SK-N-MC (cell line): ENCODE measurements around the gene NTN3.

ENCODE experiments used
- EZH2 ChIP-seq: fragments of 200-600 bp; sonication (generic); IDR thresholded peaks from one replicate; pipeline ENCODE4 v1.6.1; 2017; ENCODE audit warnings: antibody characterized with exemption
- POLR2AphosphoS5 ChIP-seq: IDR thresholded peaks from 2 replicates; pipeline ENCODE4 v1.6.1; 2012; ENCODE audit warnings: mild to moderate bottlenecking, low read depth, low read length, borderline replicate concordance

DNA sequence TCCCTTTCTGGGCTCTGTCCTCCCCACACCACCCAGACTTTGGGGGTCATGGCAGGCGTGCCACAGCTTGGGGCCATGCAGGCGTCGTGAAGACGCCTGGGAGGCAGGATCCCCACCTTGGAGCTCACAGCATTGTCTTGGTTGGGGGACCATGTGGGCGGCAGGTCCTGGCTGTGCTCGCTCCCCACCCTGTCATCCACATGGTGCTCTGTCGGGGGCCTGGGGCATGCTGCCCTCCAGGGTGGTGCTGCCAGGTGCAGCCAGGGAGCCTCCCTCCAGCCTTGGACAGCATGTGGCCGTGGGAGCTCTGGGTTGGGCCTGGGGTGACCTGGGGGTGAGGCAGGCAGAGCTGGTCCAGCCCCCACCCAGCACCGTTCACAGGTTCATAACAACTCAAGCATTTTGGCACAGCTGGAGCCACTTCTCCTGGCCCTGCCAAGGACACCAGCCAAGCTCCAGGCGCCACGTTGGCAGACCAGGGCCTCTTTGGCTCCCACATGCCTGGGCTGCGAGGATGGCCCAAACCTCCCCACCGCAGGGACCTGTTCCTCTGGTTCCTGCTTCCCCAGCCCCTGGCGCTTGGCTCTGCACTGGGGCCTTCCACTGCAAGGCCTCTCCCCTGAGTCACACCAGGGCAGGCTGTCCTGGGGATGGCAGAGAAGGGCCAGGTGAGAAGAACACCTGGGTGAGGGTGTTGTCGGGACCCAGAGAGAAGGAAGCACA lies 27.6 kb downstream of the NTN3 start:
- TF ChIP-seq EZH2, result no peak
- TF ChIP-seq POLR2AphosphoS5, result no peak
